Loucy (cell line): ENCODE results near the gene KIF13A.
"Not testable (repeated sequence)": the region's sequence is repeated elsewhere in the genome, so short reads cannot be mapped to it uniquely, and the experiment has no call there.

ENCODE experiments used
- H2AFZ ChIP-seq: fragments of 200-600 bp; sonication (generic); 2 replicates; pipeline ENCODE4 v1.6.0; 2016; ENCODE audit warnings: antibody characterized with exemption, mild to moderate bottlenecking, low read length, moderate library complexity
- H3F3A ChIP-seq: fragments of 200-600 bp; 2 replicates; pipeline ENCODE4 v1.6.0; 2016; ENCODE audit warnings: antibody characterized with exemption, low read depth, mild to moderate bottlenecking
- H3K27me3 ChIP-seq: fragments of 200-600 bp; sonication (generic); 2 replicates; pipeline ENCODE4 v1.6.1; 2014; ENCODE audit warnings: low read length, mild to moderate bottlenecking; ENCODE audit not compliant: insufficient read depth, poor library complexity, severe bottlenecking
- H3K36me3 ChIP-seq: fragments of 200-600 bp; sonication (generic); 2 replicates; pipeline ENCODE4 v1.6.1; 2016; ENCODE audit warnings: low read length; ENCODE audit not compliant: insufficient read depth
- H3K4me1 ChIP-seq: fragments of 200-600 bp; sonication (generic); 2 replicates; pipeline ENCODE4 v1.5.1; 2014; ENCODE audit warnings: low read length, mild to moderate bottlenecking; ENCODE audit not compliant: insufficient read depth, poor library complexity, severe bottlenecking
- H3K4me2 ChIP-seq: fragments of 200-600 bp; sonication (generic); 2 replicates; pipeline ENCODE4 v1.6.0; 2014; ENCODE audit warnings: antibody characterized with exemption, low read length, low read depth, mild to moderate bottlenecking; ENCODE audit not compliant: poor library complexity, severe bottlenecking
- H3K4me3 ChIP-seq: fragments of 200-600 bp; sonication (generic); 2 replicates; pipeline ENCODE4 v1.5.1; 2014; ENCODE audit warnings: low read length, mild to moderate bottlenecking, mixed read lengths; ENCODE audit not compliant: poor library complexity, severe bottlenecking
- H3K79me2 ChIP-seq: fragments of 200-600 bp; sonication (generic); 2 replicates; pipeline ENCODE4 v1.6.1; 2014; ENCODE audit warnings: low read length; ENCODE audit not compliant: insufficient read depth
- H3K9ac ChIP-seq: fragments of 200-600 bp; sonication (generic); 2 replicates; pipeline ENCODE4 v1.6.0; 2014; ENCODE audit warnings: mild to moderate bottlenecking, low read depth, low read length, moderate library complexity; ENCODE audit not compliant: poor library complexity, severe bottlenecking
- H3K9me2 ChIP-seq: fragments of 200-600 bp; sonication (generic); replicated peaks from 2 replicates; pipeline ENCODE4 v1.6.1; 2016; ENCODE audit warnings: low read depth, low read length, mixed read lengths
- H3K9me3 ChIP-seq: fragments of 200-600 bp; sonication (generic); 2 replicates; pipeline ENCODE4 v1.6.1; 2014; ENCODE audit warnings: mild to moderate bottlenecking, antibody characterized with exemption, low read length, low read depth; ENCODE audit not compliant: insufficient read depth
- H4K20me1 ChIP-seq: fragments of 200-600 bp; sonication (generic); 2 replicates; pipeline ENCODE4 v1.6.0; 2014; ENCODE audit warnings: antibody characterized with exemption, low read length, mild to moderate bottlenecking; ENCODE audit not compliant: insufficient read depth, poor library complexity, severe bottlenecking
- CTCF ChIP-seq: fragments of 200-600 bp; sonication (generic); conservative IDR thresholded peaks from 2 replicates; pipeline ENCODE4 v1.5.1; 2014; ENCODE audit warnings: mild to moderate bottlenecking, antibody characterized with exemption, low read length
- EZH2phosphoT487 ChIP-seq: fragments of 200-600 bp; IDR thresholded peaks from 2 replicates; pipeline ENCODE4 v1.6.1; 2018; ENCODE audit warnings: antibody characterized with exemption, mild to moderate bottlenecking, moderate library complexity, borderline replicate concordance

The KIF13A gene

GRCh38 chr6:17741507-17741906 is 245.9 kb downstream of the KIF13A start:
- H3K27me3 ChIP-seq = no peaks in the 10 kb centered on the region
- no peaks in the 10 kb centered on the region for H3K4me1 ChIP-seq
- no peaks in the 10 kb centered on the region for H3K36me3 ChIP-seq
- no peak overlapping the region for H3K4me3 ChIP-seq
- no peaks in the 10 kb centered on the region for H3K9me2 ChIP-seq
- H2AFZ ChIP-seq = no peak overlapping the region
- no peaks in the 10 kb centered on the region for H3K79me2 ChIP-seq
- H4K20me1 ChIP-seq = no peaks in the 10 kb centered on the region
- no peaks in the 10 kb centered on the region for H3K9me3 ChIP-seq
- TF ChIP-seq EZH2phosphoT487 (no peak), CTCF (no peak)
- no peak overlapping the region for H3K4me2 ChIP-seq
- no peak overlapping the region for H3K9ac ChIP-seq
- H3F3A ChIP-seq = no peaks in the 10 kb centered on the region

GRCh38 chr6:17740559-17741220 is 246.7 kb downstream of the KIF13A start:
- Histone ChIP-seq H3K9me2 (no peaks in the 10 kb centered on the region), H3F3A (no peaks in the 10 kb centered on the region), H3K4me1 (no peaks in the 10 kb centered on the region), H3K4me3 (no peak overlapping the region), H2AFZ (no peak overlapping the region), H3K27me3 (no peaks in the 10 kb centered on the region), H4K20me1 (no peaks in the 10 kb centered on the region), H3K9ac (no peak overlapping the region), H3K4me2 (no peak overlapping the region), H3K9me3 (no peaks in the 10 kb centered on the region), H3K36me3 (no peaks in the 10 kb centered on the region), H3K79me2 (no peaks in the 10 kb centered on the region)
- TF ChIP-seq CTCF = no peak
- no peak for TF ChIP-seq EZH2phosphoT487

GRCh38 chr6:17737704-17738252 is 249.7 kb downstream of the KIF13A start:
- no peak overlapping the region for H3K9ac ChIP-seq
- no peaks in the 10 kb centered on the region for H3K9me3 ChIP-seq
- no peaks in the 10 kb centered on the region for H3K36me3 ChIP-seq
- TF ChIP-seq EZH2phosphoT487 (no peak), CTCF (no peak)
- H3K4me3 ChIP-seq = no peak overlapping the region
- no peaks in the 10 kb centered on the region for H4K20me1 ChIP-seq
- no peaks in the 10 kb centered on the region for H3K27me3 ChIP-seq
- H3K4me1 ChIP-seq = no peaks in the 10 kb centered on the region
- H3K79me2 ChIP-seq = no peaks in the 10 kb centered on the region
- H3F3A ChIP-seq = no peaks in the 10 kb centered on the region
- H3K9me2 ChIP-seq = no peaks in the 10 kb centered on the region
- H3K4me2 ChIP-seq = no peak overlapping the region
- no peak overlapping the region for H2AFZ ChIP-seq

- not testable (repeated sequence) for H3K9ac ChIP-seq, H3K4me2 ChIP-seq, H2AFZ ChIP-seq, H3K4me3 ChIP-seq, H3K27me3 ChIP-seq, H3K4me1 ChIP-seq, H3K9me2 ChIP-seq, H3F3A ChIP-seq, H3K36me3 ChIP-seq, H3K9me3 ChIP-seq, H3K79me2 ChIP-seq, H4K20me1 ChIP-seq
Measured at GRCh38 chr6:17735311-17735710, 252.1 kb downstream of the KIF13A start.
